Skeletal muscle satellite cell (primary cell): ENCODE results near the gene MED14. TPM values are rescaled to one million over a fixed set of nuclear protein-coding genes. Genes with fewer than 3 reads are reported as not detected.
"Not testable (repeated sequence)": the region's sequence is repeated elsewhere in the genome, so short reads cannot be mapped to it uniquely, and the experiment has no call there.

Source experiments
- H3K27me3 ChIP-seq: 2 replicates; pipeline ENCODE4 v1.7.0; 2013; ENCODE audit warnings: low read length; ENCODE audit not compliant: control insufficient read depth, insufficient read depth
- H3K36me3 ChIP-seq: 2 replicates; pipeline ENCODE4 v1.7.0; 2013; ENCODE audit warnings: mild to moderate bottlenecking, control low read depth, low read length; ENCODE audit not compliant: insufficient read depth
- H3K4me1 ChIP-seq: 2 replicates; pipeline ENCODE4 v1.7.0; 2013; ENCODE audit warnings: low read length; ENCODE audit not compliant: control insufficient read depth, insufficient read depth
- H3K4me2 ChIP-seq: 2 replicates; pipeline ENCODE4 v1.7.0; 2013; ENCODE audit warnings: mild to moderate bottlenecking, low read length
- H3K4me3 ChIP-seq: 2 replicates; pipeline ENCODE4 v1.7.0; 2013; ENCODE audit warnings: low read length
- H3K9ac ChIP-seq: 2 replicates; pipeline ENCODE4 v1.7.0; 2013; ENCODE audit warnings: mild to moderate bottlenecking, low read depth, low read length, moderate library complexity
- H3K9me3 ChIP-seq: replicated peaks from 2 replicates; pipeline ENCODE4 v1.7.0; 2013; ENCODE audit warnings: mild to moderate bottlenecking, control low read depth, low read length
- total RNA-seq: library from RNA; depleted of rRNA; stranded (reverse); fragments of >200 nt; gene quantifications from 2 replicates; pipeline ENCODE4 v1.2.3, GENCODE V29; 2012; rRNA removed

The MED14 gene
- total RNA-seq = 21.6 and 22.3 TPM in 2 replicates

DNA sequence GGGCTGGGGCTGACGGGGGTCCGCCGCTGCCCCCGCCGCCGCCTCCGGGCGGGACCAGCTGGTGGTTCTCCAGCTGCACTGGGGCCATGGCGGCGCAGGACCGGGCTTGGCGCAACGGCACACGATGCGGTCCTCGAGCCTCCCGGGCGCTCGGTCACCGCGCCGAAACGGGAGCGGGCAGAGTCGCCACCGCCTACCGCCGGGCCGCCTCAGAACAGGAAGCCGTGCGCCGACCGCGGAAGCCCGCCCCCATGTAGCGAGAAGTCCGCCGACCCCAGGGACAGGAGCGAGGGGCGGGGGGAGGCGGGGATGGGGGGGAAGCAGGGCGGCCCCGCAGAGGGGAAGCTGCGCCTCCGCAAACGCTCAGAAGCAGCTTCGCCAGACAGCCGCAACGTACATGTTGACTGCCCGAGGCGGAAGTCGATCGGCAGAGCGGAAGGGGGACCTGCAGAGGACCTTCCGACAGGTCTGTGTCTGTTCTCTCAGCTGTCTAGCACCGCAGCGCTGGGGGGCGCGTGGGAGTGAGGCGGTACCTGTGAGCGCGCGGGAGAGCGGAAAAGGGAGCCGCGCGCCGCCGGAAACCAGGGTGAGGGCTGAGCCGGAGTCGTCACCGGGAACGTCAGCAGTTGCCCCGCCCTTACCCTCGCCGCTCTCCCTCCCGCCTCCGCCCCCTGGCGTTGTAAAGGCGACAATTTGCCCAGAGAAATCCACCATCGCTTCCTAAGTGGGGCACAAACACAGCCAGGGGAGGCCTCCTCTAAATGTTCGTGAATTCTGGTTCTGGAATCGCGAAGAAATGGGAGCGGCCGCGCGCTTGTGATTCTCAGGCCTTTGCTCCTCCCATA, at the start of gene MED14:
Gene MED14, minus strand, starts transcription at position 218 of the 845 bp plus-strand sequence. Its CDS starts 130 bp downstream, at position 88.
- Histone ChIP-seq H3K4me3 (peak within 1 kb of the TSS; percentile 80), H3K4me2 (peak within 1 kb of the TSS; percentile 87), H3K9me3 (no peaks in the 10 kb centered on the region), H3K9ac (peak within 1 kb of the TSS; percentile 94), H3K36me3 (no peaks in the 10 kb centered on the region), H3K4me1 (peaks cover 8% of the 10 kb centered on the region), H3K27me3 (peaks cover 15% of the 10 kb centered on the region)

DNA sequence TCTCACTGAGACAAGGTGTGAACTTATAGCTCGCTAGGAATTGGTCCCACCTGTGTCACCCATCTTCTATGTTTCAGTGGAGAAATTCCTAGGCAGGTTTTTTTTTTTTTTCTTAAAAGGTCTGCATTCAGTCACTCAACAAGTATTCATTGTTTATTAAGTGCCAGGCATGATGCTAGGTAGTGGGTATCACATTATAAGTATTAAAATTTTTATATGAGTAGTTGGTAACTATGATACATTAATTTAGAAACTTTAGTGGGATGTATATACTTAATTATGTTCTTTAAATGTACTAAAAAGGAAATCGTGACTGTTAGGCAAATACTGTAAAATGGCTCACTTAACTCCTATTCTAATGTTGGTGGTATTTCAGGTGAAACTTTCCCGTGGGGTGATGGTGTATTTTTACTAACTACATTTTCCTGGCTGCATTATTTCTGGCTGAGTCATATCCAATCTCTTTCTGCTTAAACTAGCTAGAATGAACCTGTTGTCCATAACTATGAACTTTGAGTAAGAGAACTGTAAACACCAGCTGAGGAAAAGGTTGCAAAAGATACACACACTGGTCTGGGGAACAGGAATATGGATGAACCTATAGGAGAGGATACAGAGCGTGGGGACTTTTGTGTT, 49.3 kb upstream of the MED14 start:
- H3K36me3 ChIP-seq = no peaks in the 10 kb centered on the region
- H3K9me3 ChIP-seq = no peaks in the 10 kb centered on the region
- H3K4me1 ChIP-seq = no peaks in the 10 kb centered on the region
- H3K4me3 ChIP-seq = no peak overlapping the region
- no peak overlapping the region for H3K9ac ChIP-seq
- no peak overlapping the region for H3K4me2 ChIP-seq
- peaks cover 24% of the 10 kb centered on the region for H3K27me3 ChIP-seq

DNA sequence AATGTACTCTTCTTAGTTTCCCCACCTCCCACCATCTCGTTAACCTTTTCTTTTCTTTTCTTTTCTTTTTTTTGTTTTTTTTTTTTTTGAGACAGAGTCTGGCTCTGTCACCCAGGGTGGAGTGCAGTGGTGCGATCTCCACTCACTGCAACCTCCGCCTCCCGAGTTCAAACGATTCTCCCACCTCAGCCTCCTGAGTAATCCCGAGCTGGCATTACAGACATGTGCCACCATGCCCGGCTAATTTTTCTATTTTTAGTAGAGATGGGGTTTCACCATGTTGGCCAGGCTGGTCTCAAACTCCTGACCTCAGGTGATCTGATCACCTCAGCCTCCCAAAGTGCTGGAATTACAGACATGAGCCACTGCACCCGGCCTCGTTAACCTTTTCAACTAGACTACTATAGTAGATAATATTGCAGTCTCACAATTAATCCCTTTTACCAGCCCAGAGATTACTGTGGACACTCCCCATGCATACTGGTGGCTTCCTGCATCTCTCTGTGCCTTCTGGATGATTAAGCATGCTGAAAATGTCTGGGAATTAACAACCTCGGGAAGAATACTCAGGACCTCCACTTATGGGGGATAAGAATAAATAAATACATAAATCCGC, 47.4 kb upstream of the MED14 start:
- H3K27me3 ChIP-seq = peaks cover 38% of the 10 kb centered on the region
- H3K9ac ChIP-seq, H3K9me3 ChIP-seq, H3K4me2 ChIP-seq, H3K4me3 ChIP-seq, H3K4me1 ChIP-seq, H3K36me3 ChIP-seq: not testable (repeated sequence)

DNA sequence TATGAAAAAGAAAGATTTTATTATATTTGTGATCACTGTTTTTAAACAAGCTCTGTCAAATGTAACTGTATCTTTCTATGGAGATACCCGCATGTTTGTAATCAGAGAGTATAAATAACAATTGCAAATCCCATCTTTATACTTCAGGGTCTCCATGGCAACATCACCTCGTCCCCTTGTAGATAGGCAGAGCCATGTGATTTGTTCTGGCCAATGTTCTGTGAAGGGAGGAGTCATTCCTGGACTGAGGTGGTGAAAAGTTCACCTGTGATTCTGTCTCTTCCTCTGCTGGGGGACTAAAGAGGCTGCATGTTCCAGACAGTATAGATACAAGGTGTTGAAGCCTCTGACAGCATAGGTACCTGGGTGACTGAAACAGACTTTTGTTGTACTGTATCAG, 45.6 kb upstream of the MED14 start:
- no peak overlapping the region for H3K4me3 ChIP-seq
- no peaks in the 10 kb centered on the region for H3K9me3 ChIP-seq
- H3K9ac ChIP-seq = no peak overlapping the region
- H3K4me1 ChIP-seq = peaks cover 8% of the 10 kb centered on the region
- H3K27me3 ChIP-seq = peaks cover 38% of the 10 kb centered on the region
- H3K4me2 ChIP-seq = no peak overlapping the region
- H3K36me3 ChIP-seq = no peaks in the 10 kb centered on the region

DNA sequence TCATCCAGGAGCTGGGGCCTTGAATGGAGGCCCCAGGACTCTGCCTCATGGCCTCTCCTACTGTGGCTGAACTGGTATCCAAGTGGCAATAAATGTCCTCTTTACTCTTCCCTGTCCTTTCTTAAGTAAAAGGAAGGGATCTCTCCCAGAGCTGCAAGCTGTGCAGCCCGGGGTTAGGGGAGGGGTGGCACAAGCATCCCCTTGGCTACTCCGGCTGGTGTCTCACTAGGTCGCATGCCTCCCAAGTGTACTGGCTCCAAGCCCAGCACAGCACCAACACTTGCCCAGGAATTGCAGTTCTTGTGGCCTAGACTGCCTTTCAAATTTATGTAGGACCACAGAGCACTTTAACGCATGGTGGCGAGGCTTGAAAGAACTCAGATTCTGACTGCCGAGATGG, 44.7 kb upstream of the MED14 start:
- Histone ChIP-seq H3K36me3 (no peaks in the 10 kb centered on the region), H3K27me3 (peaks cover 38% of the 10 kb centered on the region), H3K4me2 (no peak overlapping the region), H3K4me3 (no peak overlapping the region), H3K9me3 (no peaks in the 10 kb centered on the region), H3K9ac (no peak overlapping the region), H3K4me1 (peaks cover 8% of the 10 kb centered on the region)

DNA sequence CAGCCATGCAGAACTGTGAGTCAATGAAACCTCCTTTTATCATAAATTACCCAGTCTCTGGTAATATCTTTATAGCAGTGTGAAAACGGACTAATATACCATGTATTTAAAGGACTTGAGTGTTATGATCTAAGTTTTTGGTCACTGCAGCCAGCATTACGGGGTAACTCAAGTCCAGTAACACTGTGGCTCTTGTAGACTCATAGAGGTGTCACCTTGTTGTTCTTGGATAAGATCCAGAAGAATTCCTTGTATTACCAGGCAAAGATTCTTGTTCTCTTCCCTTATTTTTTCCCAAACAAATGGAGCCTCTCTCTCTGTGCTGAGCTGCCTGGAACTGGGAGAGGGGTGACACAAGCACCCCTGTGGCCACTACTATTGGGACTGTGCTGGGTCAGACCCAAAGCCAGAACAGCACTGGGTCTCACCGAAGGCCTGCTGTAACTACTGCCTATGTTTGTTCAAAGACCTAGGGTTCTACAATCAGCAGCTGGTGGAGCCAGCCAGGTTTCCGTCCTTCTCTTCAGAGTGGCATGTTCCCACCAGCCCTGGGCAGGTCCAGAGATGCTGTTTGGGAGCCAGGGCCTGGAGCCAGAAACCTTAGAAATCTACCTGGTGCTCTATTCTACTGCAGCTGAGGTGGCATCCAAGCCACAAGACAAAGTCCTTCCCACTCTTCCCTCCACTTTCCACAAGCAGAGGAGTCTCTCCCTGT, 43.7 kb upstream of the MED14 start:
- Histone ChIP-seq H3K27me3 (peaks cover 36% of the 10 kb centered on the region), H3K9ac (no peak overlapping the region), H3K4me2 (no peak overlapping the region), H3K9me3 (no peaks in the 10 kb centered on the region), H3K4me3 (no peak overlapping the region), H3K4me1 (peaks cover 11% of the 10 kb centered on the region), H3K36me3 (no peaks in the 10 kb centered on the region)

DNA sequence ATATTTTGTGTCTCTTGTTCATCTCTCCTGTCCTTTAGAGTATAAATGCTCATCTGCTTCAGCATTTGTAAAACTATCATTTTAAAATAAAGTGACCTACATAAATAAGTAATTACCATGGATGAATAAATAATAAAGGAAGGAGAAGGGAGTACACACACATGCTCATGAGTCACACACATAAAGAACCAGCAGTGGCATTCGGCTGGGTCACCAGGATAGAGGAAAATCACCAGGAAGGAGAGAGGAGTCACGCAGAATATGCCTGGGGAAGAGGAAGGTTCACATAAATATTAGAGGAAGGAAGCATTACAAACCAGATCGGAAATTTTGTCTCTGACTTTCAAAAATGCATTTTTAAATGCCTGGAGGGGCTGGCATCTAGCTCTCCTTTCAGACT, 38.5 kb upstream of the MED14 start:
- Histone ChIP-seq H3K4me3 (no peak overlapping the region), H3K4me2 (peak overlapping the region; percentile 20), H3K27me3 (peaks cover 24% of the 10 kb centered on the region), H3K4me1 (peaks cover 10% of the 10 kb centered on the region), H3K9me3 (no peaks in the 10 kb centered on the region), H3K36me3 (no peaks in the 10 kb centered on the region), H3K9ac (peak overlapping the region; percentile 40)

DNA sequence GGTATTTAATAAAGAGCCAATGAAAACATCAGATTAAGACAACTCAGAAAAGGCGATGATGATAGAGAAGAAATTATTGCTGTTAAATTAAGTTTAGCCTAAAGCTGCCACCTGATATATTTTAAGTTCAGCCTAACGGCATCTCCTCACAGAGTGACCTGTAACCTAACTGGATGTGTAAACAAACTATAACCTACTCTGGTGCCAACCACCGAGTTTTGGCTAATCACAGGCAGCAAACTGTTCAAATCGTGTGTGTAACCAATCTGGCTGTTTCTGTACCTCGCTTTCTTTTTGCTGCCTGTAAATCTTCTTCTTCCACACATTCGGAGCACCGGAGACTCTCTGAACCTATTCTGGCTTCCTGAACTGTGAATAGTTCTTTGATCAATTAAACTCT, 37.8 kb upstream of the MED14 start:
- no peak overlapping the region for H3K4me3 ChIP-seq
- no peaks in the 10 kb centered on the region for H3K36me3 ChIP-seq
- H3K9me3 ChIP-seq = no peaks in the 10 kb centered on the region
- H3K9ac ChIP-seq = no peak overlapping the region
- peaks cover 18% of the 10 kb centered on the region for H3K27me3 ChIP-seq
- no peak overlapping the region for H3K4me2 ChIP-seq
- H3K4me1 ChIP-seq = peaks cover 6% of the 10 kb centered on the region

DNA sequence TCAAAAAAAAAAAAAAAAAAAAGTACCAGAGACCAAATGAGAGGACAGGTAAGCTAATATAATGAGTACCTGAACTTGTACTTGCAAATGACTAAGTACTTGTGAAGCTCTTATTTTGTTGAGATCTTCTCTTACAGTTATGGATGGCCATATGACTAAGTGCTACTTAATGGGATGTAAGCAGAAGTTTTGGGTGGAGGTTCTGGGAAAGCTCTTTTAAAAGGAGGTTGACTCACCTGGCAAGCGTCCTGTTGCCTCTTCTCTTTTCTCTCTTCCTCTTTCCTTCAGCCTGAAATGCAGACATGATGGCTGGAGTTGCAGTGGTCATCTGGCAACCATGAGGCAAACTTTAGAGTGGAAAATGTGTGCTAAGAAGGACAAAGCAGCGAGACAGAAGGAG, 36.9 kb upstream of the MED14 start:
- Histone ChIP-seq H3K9me3 (no peaks in the 10 kb centered on the region), H3K27me3 (peaks cover 14% of the 10 kb centered on the region), H3K9ac (no peak overlapping the region), H3K4me3 (no peak overlapping the region), H3K4me2 (no peak overlapping the region), H3K4me1 (peaks cover 6% of the 10 kb centered on the region), H3K36me3 (no peaks in the 10 kb centered on the region)

DNA sequence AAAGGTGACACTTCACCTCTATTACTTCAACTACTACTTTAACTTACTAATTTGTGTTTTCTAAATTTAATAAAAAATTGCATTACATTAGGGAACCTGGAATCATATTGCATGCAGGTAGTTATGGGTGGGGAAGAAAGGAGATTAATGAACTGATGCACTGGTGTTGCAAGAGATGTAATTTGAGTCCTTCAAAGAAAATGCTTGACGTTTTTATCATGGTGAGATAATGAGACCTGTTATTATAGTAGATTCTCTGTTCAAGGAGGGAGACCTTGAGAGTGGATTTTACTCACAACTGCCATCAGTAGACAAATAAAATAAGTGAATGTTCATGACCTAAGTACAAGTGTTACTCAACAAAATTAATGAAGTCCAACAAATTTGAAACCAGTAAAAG, 26.4 kb upstream of the MED14 start:
- Histone ChIP-seq H3K36me3 (no peaks in the 10 kb centered on the region), H3K4me2 (no peak overlapping the region), H3K9ac (no peak overlapping the region), H3K4me3 (no peak overlapping the region), H3K9me3 (no peaks in the 10 kb centered on the region), H3K27me3 (peaks cover 38% of the 10 kb centered on the region), H3K4me1 (no peaks in the 10 kb centered on the region)

DNA sequence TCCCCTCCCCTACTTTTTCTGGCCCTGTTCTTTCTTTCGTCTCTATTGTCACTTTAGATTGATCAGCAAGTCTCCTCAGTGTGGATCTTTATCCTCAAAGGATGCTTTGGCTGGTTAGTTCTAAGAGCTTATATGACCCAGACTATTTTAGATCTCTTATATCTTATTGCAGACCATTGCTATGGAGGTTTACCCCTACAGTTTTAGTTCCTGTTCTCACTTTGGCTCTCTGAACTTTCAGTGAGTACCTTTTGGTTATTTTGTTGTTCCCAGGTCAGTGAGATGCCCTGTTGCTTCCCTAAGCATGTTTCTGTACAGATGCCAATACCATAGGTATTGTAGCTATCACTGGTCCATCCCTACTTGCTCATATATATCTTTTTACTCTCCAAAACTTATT, 24.0 kb upstream of the MED14 start:
- Histone ChIP-seq H3K9me3 (no peaks in the 10 kb centered on the region), H3K36me3 (no peaks in the 10 kb centered on the region), H3K4me2 (no peak overlapping the region), H3K27me3 (peaks cover 34% of the 10 kb centered on the region), H3K4me1 (peaks cover 11% of the 10 kb centered on the region), H3K4me3 (no peak overlapping the region), H3K9ac (no peak overlapping the region)
